HG02798 (cell line): ENCODE data around the gene P3H2.

ENCODE experiments used
- ATAC-seq: cut with Tn5 transposase; IDR thresholded peaks from one replicate; pipeline ENCODE4 v1.9.1; 2021; ENCODE audit warnings: mild to moderate bottlenecking; ENCODE audit not compliant: unreplicated experiment, poor library complexity

P3H2 gene

GRCh38 chr3:190125436-190126068 is 4.9 kb upstream of the P3H2 start:
- no peak for ATAC-seq

- ATAC-seq: no peak
Observed at GRCh38 chr3:190124067-190124466, 3.4 kb upstream of the P3H2 start.

- ATAC-seq: no peak
Observed at GRCh38 chr3:190122198-190122771, 1.6 kb upstream of the P3H2 start.

GRCh38 chr3:190121383-190121782 is 686 bp upstream of the P3H2 start:
- no peak for ATAC-seq

- no peak for ATAC-seq
Observed at GRCh38 chr3:190121061-190121377, 322 bp upstream of the P3H2 start.

- no peak for ATAC-seq
Observed at GRCh38 chr3:190119461-190120268, 1.0 kb downstream of the P3H2 start.

- no peak for ATAC-seq
Observed at GRCh38 chr3:190118438-190118837, 2.3 kb downstream of the P3H2 start.

GRCh38 chr3:190117981-190118380 is 2.7 kb downstream of the P3H2 start:
- no peak for ATAC-seq

- no peak for ATAC-seq
Observed at GRCh38 chr3:190116551-190117067, 4.1 kb downstream of the P3H2 start.

GRCh38 chr3:190110826-190111225 is 9.9 kb downstream of the P3H2 start:
- ATAC-seq: no peak

- ATAC-seq: no peak
Observed at GRCh38 chr3:190109441-190109840, 11.3 kb downstream of the P3H2 start.

GRCh38 chr3:190108804-190109203 is 11.9 kb downstream of the P3H2 start:
- ATAC-seq: no peak

- ATAC-seq: no peak
Observed at GRCh38 chr3:190105876-190106275, 14.8 kb downstream of the P3H2 start.

GRCh38 chr3:190101320-190102011 is 19.2 kb downstream of the P3H2 start:
- no peak for ATAC-seq

GRCh38 chr3:190099099-190099498 is 21.6 kb downstream of the P3H2 start:
- no peak for ATAC-seq

GRCh38 chr3:190097617-190098016 is 23.1 kb downstream of the P3H2 start:
- no peak for ATAC-seq

GRCh38 chr3:190097025-190097424 is 23.7 kb downstream of the P3H2 start:
- no peak for ATAC-seq

- peak; percentile 37 for ATAC-seq
Observed at GRCh38 chr3:190096345-190096744, 24.4 kb downstream of the P3H2 start.

GRCh38 chr3:190094160-190094718 is 26.5 kb downstream of the P3H2 start:
- no peak for ATAC-seq

- ATAC-seq: no peak
Observed at GRCh38 chr3:190092250-190092649, 28.4 kb downstream of the P3H2 start.

GRCh38 chr3:190089711-190090110 is 31.0 kb downstream of the P3H2 start:
- peak; percentile 76 for ATAC-seq
